Hypothalamus (tissue), 51 donors: ENCODE data around the gene LYSMD2.
"Not testable (repeated sequence)": the region's sequence is repeated elsewhere in the genome, so short reads cannot be mapped to it uniquely, and the experiment has no call there.

Experiments
- DNase-seq, 51 donors: peaks; one replicate each; lab custom pipeline; 2025; lab: John Stamatoyannopoulos, UW

Gene LYSMD2

GRCh38 chr15:51737522-51738305 lies at the start of gene LYSMD2:
TSS of gene LYSMD2 (minus strand) at chr15:51737655. CDS start at chr15:51737622, 33 bp downstream.
- peak in 45 of 51 donors; percentile 21 to 80 (median 61) for DNase-seq

GRCh38 chr15:51787130-51787529 lies 49.7 kb upstream of the LYSMD2 start:
- not testable (repeated sequence) for DNase-seq

GRCh38 chr15:51783967-51784366 lies 46.5 kb upstream of the LYSMD2 start:
- no peak for DNase-seq

- no peak for DNase-seq
Observed at GRCh38 chr15:51782357-51782896, 45.0 kb upstream of the LYSMD2 start.

- DNase-seq = no peak
Observed at GRCh38 chr15:51781506-51781905, 44.1 kb upstream of the LYSMD2 start.

GRCh38 chr15:51780636-51781035 lies 43.2 kb upstream of the LYSMD2 start:
- DNase-seq = no peak

GRCh38 chr15:51776952-51777569 lies 39.6 kb upstream of the LYSMD2 start:
- peak in 31 of 51 donors; percentile 7 to 85 (median 50) for DNase-seq

GRCh38 chr15:51775967-51776816 lies 38.7 kb upstream of the LYSMD2 start:
- DNase-seq = peak in 21 of 51 donors; percentile 14 to 70 (median 34)

- DNase-seq = no peak
Observed at GRCh38 chr15:51774916-51775315, 37.5 kb upstream of the LYSMD2 start.

GRCh38 chr15:51771773-51772172 lies 34.3 kb upstream of the LYSMD2 start:
- DNase-seq = no peak

- no peak for DNase-seq
Observed at GRCh38 chr15:51770902-51771301, 33.4 kb upstream of the LYSMD2 start.

GRCh38 chr15:51768018-51768417 lies 30.6 kb upstream of the LYSMD2 start:
- no peak for DNase-seq

GRCh38 chr15:51766341-51766740 lies 28.9 kb upstream of the LYSMD2 start:
- no peak for DNase-seq

GRCh38 chr15:51765751-51766150 lies 28.3 kb upstream of the LYSMD2 start:
- peak in 17 of 51 donors; percentile 8 to 83 (median 26) for DNase-seq

- no peak for DNase-seq
Observed at GRCh38 chr15:51760805-51761204, 23.4 kb upstream of the LYSMD2 start.

- DNase-seq = peak in 5 of 51 donors; percentile 5 to 26 (median 16)
Observed at GRCh38 chr15:51759557-51760070, 22.2 kb upstream of the LYSMD2 start.

- peak in 32 of 51 donors; percentile 9 to 71 (median 39) for DNase-seq
Observed at GRCh38 chr15:51758645-51759044, 21.2 kb upstream of the LYSMD2 start.

- DNase-seq = no peak
Observed at GRCh38 chr15:51757450-51757849, 20.0 kb upstream of the LYSMD2 start.

- no peak for DNase-seq
Observed at GRCh38 chr15:51756482-51756881, 19.0 kb upstream of the LYSMD2 start.

GRCh38 chr15:51755790-51756189 lies 18.3 kb upstream of the LYSMD2 start:
- no peak for DNase-seq

GRCh38 chr15:51754267-51754666 lies 16.8 kb upstream of the LYSMD2 start:
- DNase-seq = no peak
